Measurements from ENCODE around the gene GPC5.
"Not testable (repeated sequence)": the region's sequence is repeated elsewhere in the genome, so short reads cannot be mapped to it uniquely, and the experiment has no call there.

GPC5 gene

GRCh38 chr13:91398413-91399188 lies at the start of gene GPC5:
Gene GPC5, plus strand, starts transcription at chr13:91398621.
- peak; percentile 81 for DNase-seq

GRCh38 chr13:91348906-91349435 lies 49.5 kb upstream of the GPC5 start:
- DNase-seq = peak; percentile 96

GRCh38 chr13:91349992-91350911 lies 48.2 kb upstream of the GPC5 start:
- no peak for DNase-seq

GRCh38 chr13:91351123-91351522 lies 47.3 kb upstream of the GPC5 start:
- no peak for DNase-seq

GRCh38 chr13:91351980-91352379 lies 46.4 kb upstream of the GPC5 start:
- DNase-seq = no peak

- not testable (repeated sequence) for DNase-seq
These were observed 45.5 kb upstream of the GPC5 start for GRCh38 chr13:91352891-91353290.

- DNase-seq = no peak
These were observed 44.9 kb upstream of the GPC5 start for GRCh38 chr13:91353494-91353893.

GRCh38 chr13:91355099-91355825 lies 43.2 kb upstream of the GPC5 start:
- no peak for DNase-seq

GRCh38 chr13:91355826-91356710 lies 42.4 kb upstream of the GPC5 start:
- DNase-seq = no peak

- DNase-seq = no peak
These were observed 41.4 kb upstream of the GPC5 start for GRCh38 chr13:91356919-91357612.

- DNase-seq = no peak
These were observed 40.6 kb upstream of the GPC5 start for GRCh38 chr13:91357613-91358386.

GRCh38 chr13:91358387-91358782 lies 40.0 kb upstream of the GPC5 start:
- no peak for DNase-seq

- no peak for DNase-seq
These were observed 39.3 kb upstream of the GPC5 start for GRCh38 chr13:91359111-91359510.

GRCh38 chr13:91359631-91360030 lies 38.8 kb upstream of the GPC5 start:
- no peak for DNase-seq

GRCh38 chr13:91360246-91360751 lies 38.1 kb upstream of the GPC5 start:
- no peak for DNase-seq

GRCh38 chr13:91361755-91362271 lies 36.6 kb upstream of the GPC5 start:
- DNase-seq = no peak

GRCh38 chr13:91362908-91363307 lies 35.5 kb upstream of the GPC5 start:
- no peak for DNase-seq

GRCh38 chr13:91368101-91368500 lies 30.3 kb upstream of the GPC5 start:
- no peak for DNase-seq

- DNase-seq = no peak
These were observed 29.6 kb upstream of the GPC5 start for GRCh38 chr13:91368676-91369440.

Measured in activated CD4-positive, CD25-positive, alpha-beta regulatory T cell treated with anti-CD3 and anti-CD28 coated beads, Interleukin-2, amount 50 U/mL, for 72 hours (primary cell).